PC-9 (cell line): ENCODE results near the gene TERB1. TPM values are rescaled to one million over a fixed set of nuclear protein-coding genes. Genes with fewer than 3 reads are reported as not detected.

Experiments used
- BruUV-seq: library from RNA; stranded (reverse); fragments of 400-500 nt; replicated peaks from 2 replicates; lab custom pipeline; 2021; lab: Mats Ljungman, UMichigan
- CTCF ChIA-PET: fragments of 300-600 bp; sonication (Branson Sonifier 250); formaldehyde crosslinking; loops from one replicate; lab custom pipeline; 2022; ENCODE audit warnings: antibody characterized with exemption; lab: Charles Lee
- POLR2A ChIA-PET: fragments of 300-600 bp; sonication (Branson Sonifier 250); formaldehyde crosslinking; loops from one replicate; lab custom pipeline; 2022; ENCODE audit warnings: antibody characterized with exemption; ENCODE audit not compliant: unreplicated experiment; lab: Charles Lee
- DNase-seq, 2 experiments: peaks; one replicate each; pipeline versions ENCODE4 v3.0.0 to v3.0.0-alpha.2; 2015 to 2022; ENCODE audit warnings: mixed read lengths in 1 of 2
- H2AFZ ChIP-seq: fragments of 200-600 bp; sonication (generic); 2 replicates; pipeline ENCODE4 v1.8.1; 2017; ENCODE audit warnings: antibody characterized with exemption
- H3F3A ChIP-seq: fragments of 200-600 bp; sonication (generic); 2 replicates; pipeline ENCODE4 v1.8.1; 2017; ENCODE audit warnings: antibody characterized with exemption, mild to moderate bottlenecking, low read depth; ENCODE audit not compliant: insufficient read depth
- H3K27ac ChIP-seq: fragments of 200-600 bp; sonication (generic); 2 replicates; pipeline ENCODE4 v1.6.1; 2016; ENCODE audit warnings: mixed run types
- H3K27me3 ChIP-seq: fragments of 200-600 bp; sonication (generic); 2 replicates; pipeline ENCODE4 v1.6.1; 2016; ENCODE audit warnings: low read depth, mixed run types; ENCODE audit not compliant: insufficient read depth
- H3K36me3 ChIP-seq: fragments of 200-600 bp; sonication (generic); 2 replicates; pipeline ENCODE4 v1.6.1; 2016; ENCODE audit warnings: low read depth, mixed run types
- H3K4me1 ChIP-seq: fragments of 200-600 bp; sonication (generic); replicated peaks from 2 replicates; pipeline ENCODE4 v1.6.1; 2016; ENCODE audit warnings: mixed run types; ENCODE audit not compliant: insufficient read depth
- H3K4me2 ChIP-seq: fragments of 200-600 bp; sonication (generic); 2 replicates; pipeline ENCODE4 v1.6.1; 2017; ENCODE audit warnings: mixed run types
- H3K4me3 ChIP-seq: fragments of 200-600 bp; sonication (generic); 2 replicates; pipeline ENCODE4 v1.6.1; 2016; ENCODE audit warnings: mixed run types
- H3K79me2 ChIP-seq: fragments of 200-600 bp; sonication (generic); 2 replicates; pipeline ENCODE4 v1.6.1; 2017; ENCODE audit warnings: low read depth, mixed run types
- H3K9me2 ChIP-seq: fragments of 200-600 bp; sonication (generic); 2 replicates; pipeline ENCODE4 v1.8.1; 2017; ENCODE audit warnings: mild to moderate bottlenecking; ENCODE audit not compliant: insufficient read depth
- H3K9me3 ChIP-seq: fragments of 200-600 bp; sonication (generic); 2 replicates; pipeline ENCODE4 v1.8.1; 2016; ENCODE audit warnings: low read depth; ENCODE audit not compliant: insufficient read depth
- H4K20me1 ChIP-seq: fragments of 200-600 bp; sonication (generic); 2 replicates; pipeline ENCODE4 v1.8.1; 2017; ENCODE audit not compliant: insufficient read depth
- CTCF ChIP-seq: fragments of 200-600 bp; sonication (generic); conservative IDR thresholded peaks from 2 replicates; pipeline ENCODE4 v1.6.1; 2017; ENCODE audit warnings: mixed run types, antibody characterized with exemption, mild to moderate bottlenecking, moderate library complexity
- EZH2 ChIP-seq: fragments of 200-600 bp; sonication (generic); IDR thresholded peaks from 2 replicates; pipeline ENCODE4 v1.8.0; 2017; ENCODE audit warnings: antibody characterized with exemption, low read depth
- intact Hi-C: fragments of 100-400 bp; cut with micrococcal nuclease; formaldehyde crosslinking; loops from one replicate; pipeline ENCODE4 v1.10.0; 2022; ENCODE audit not compliant: unreplicated experiment
- total RNA-seq: library from RNA; stranded (reverse); gene quantifications from 2 replicates; pipeline ENCODE4 v1.2.3, GENCODE V29; 2021

TERB1 gene
- total RNA-seq, 1 experiment from 2014 or later = not detected

GRCh38 chr16:66824006-66824405 is 22.6 kb upstream of the TERB1 start:
- ChIA-PET POLR2A (no interaction called here), CTCF (interaction anchor here (0.8 to 1.0 kb wide), 2 partner anchors 47 to 207 kb away, joined by 3 to 4 read pairs; no protein-coding TSS in a partner anchor)
- Histone ChIP-seq H3K4me3 (no peak overlapping the region), H3K36me3 (peaks cover 29% of the 10 kb centered on the region), H3K9me3 (no peaks in the 10 kb centered on the region), H4K20me1 (peaks cover 3% of the 10 kb centered on the region; the same call in 1 of the 2 replicates), H2AFZ (no peak overlapping the region), H3K27me3 (no peaks in the 10 kb centered on the region), H3K4me1 (peaks cover 1% of the 10 kb centered on the region), H3F3A (no peaks in the 10 kb centered on the region; the same call in 1 of the 2 replicates), H3K4me2 (no peak overlapping the region), H3K27ac (no peak overlapping the region), H3K79me2 (peaks cover 16% of the 10 kb centered on the region), H3K9me2 (no peaks in the 10 kb centered on the region)
- TF ChIP-seq CTCF (no peak), EZH2 (no peak)
- intact Hi-C loops = no loop called here
- no peak for DNase-seq
- BruUV-seq = no TSS peak

- H3K36me3 ChIP-seq = peaks cover 13% of the 10 kb centered on the region
- no peak overlapping the region for H2AFZ ChIP-seq
- H3K4me3 ChIP-seq = no peak overlapping the region
- no peaks in the 10 kb centered on the region for H3K79me2 ChIP-seq
- intact Hi-C loops = no loop called here
- no peaks in the 10 kb centered on the region for H3K9me3 ChIP-seq
- ChIA-PET POLR2A (no interaction called here), CTCF (no interaction called here)
- H3K27me3 ChIP-seq = no peaks in the 10 kb centered on the region
- no peak overlapping the region for H3K27ac ChIP-seq
- DNase-seq = no peak
- BruUV-seq = no TSS peak
- no peaks in the 10 kb centered on the region for H4K20me1 ChIP-seq
- H3K9me2 ChIP-seq = no peaks in the 10 kb centered on the region
- no peak overlapping the region for H3K4me2 ChIP-seq
- H3K4me1 ChIP-seq = no peaks in the 10 kb centered on the region
- no peaks in the 10 kb centered on the region for H3F3A ChIP-seq
- TF ChIP-seq CTCF (no peak), EZH2 (no peak)
These were observed 13.3 kb upstream of the TERB1 start for GRCh38 chr16:66814734-66815133.

GRCh38 chr16:66811043-66811442 is 9.7 kb upstream of the TERB1 start:
- no peak for DNase-seq
- no peaks in the 10 kb centered on the region for H3F3A ChIP-seq
- H2AFZ ChIP-seq = no peak overlapping the region
- no peaks in the 10 kb centered on the region for H3K9me2 ChIP-seq
- no peak overlapping the region for H3K4me3 ChIP-seq
- ChIA-PET CTCF (no interaction called here), POLR2A (no interaction called here)
- H4K20me1 ChIP-seq = no peaks in the 10 kb centered on the region
- no TSS peak for BruUV-seq
- intact Hi-C loops = no loop called here
- no peak overlapping the region for H3K27ac ChIP-seq
- peaks cover 22% of the 10 kb centered on the region for H3K36me3 ChIP-seq
- H3K79me2 ChIP-seq = no peaks in the 10 kb centered on the region
- no peaks in the 10 kb centered on the region for H3K9me3 ChIP-seq
- H3K4me1 ChIP-seq = no peaks in the 10 kb centered on the region
- no peak overlapping the region for H3K4me2 ChIP-seq
- TF ChIP-seq EZH2 (no peak), CTCF (no peak)
- H3K27me3 ChIP-seq = no peaks in the 10 kb centered on the region
